HepG2 (cell line): ENCODE data around the gene CSTB. TPM values are rescaled to one million over a fixed set of nuclear protein-coding genes. Genes with fewer than 3 reads are reported as not detected.

Source experiments
- ATF4 ChIP-seq, 2 experiments: fragments of 450-650 bp in 1 of 2; sonication (generic) in 1 of 2; formaldehyde crosslinking; IDR thresholded peaks; 2 replicates each; pipeline versions ENCODE4 v1.5.0 to v1.8.0; 2020 to 2022; ENCODE audit warnings: mild to moderate bottlenecking in 1 of 2, missing genetic modification reagents in 1 of 2
- CBX1 ChIP-seq: IDR thresholded peaks from one replicate; pipeline ENCODE4 v1.6.1; 2016; ENCODE audit warnings: antibody characterized with exemption, low read depth
- GABPB1 ChIP-seq: IDR thresholded peaks from 2 replicates; pipeline ENCODE4 v1.6.1; 2016; ENCODE audit warnings: mild to moderate bottlenecking, missing genetic modification reagents, moderate library complexity, missing compliant biosample characterization
- MEF2D ChIP-seq: sonication (generic); formaldehyde crosslinking; IDR thresholded peaks from 2 replicates; pipeline ENCODE4 v1.5.1; 2020; ENCODE audit warnings: mild to moderate bottlenecking, missing genetic modification reagents
- POGK ChIP-seq: sonication (generic); formaldehyde crosslinking; conservative IDR thresholded peaks from 2 replicates; pipeline ENCODE4 v1.8.0; 2022; ENCODE audit warnings: mild to moderate bottlenecking, moderate library complexity, missing genetic modification reagents
- SRY ChIP-seq: sonication (generic); formaldehyde crosslinking; IDR thresholded peaks from 2 replicates; pipeline ENCODE4 v1.8.0; 2022; ENCODE audit warnings: mild to moderate bottlenecking, missing genetic modification reagents
- ZBTB34 ChIP-seq: sonication (generic); formaldehyde crosslinking; IDR thresholded peaks from 2 replicates; pipeline ENCODE4 v1.8.0; 2022; ENCODE audit warnings: mild to moderate bottlenecking, missing genetic modification reagents
- ZKSCAN8 ChIP-seq: IDR thresholded peaks from 2 replicates; pipeline ENCODE4 v1.6.1; 2016; ENCODE audit warnings: borderline replicate concordance, missing genetic modification reagents, missing compliant biosample characterization
- ZNF503 ChIP-seq: sonication (generic); formaldehyde crosslinking; IDR thresholded peaks from 2 replicates; pipeline ENCODE4 v1.4.0; 2020; ENCODE audit warnings: missing genetic modification reagents
- ZNF646 ChIP-seq: sonication (generic); formaldehyde crosslinking; IDR thresholded peaks from 2 replicates; pipeline ENCODE4 v1.9.0; 2021; ENCODE audit warnings: mild to moderate bottlenecking, missing genetic modification reagents
- ZNF720 ChIP-seq: sonication (generic); formaldehyde crosslinking; IDR thresholded peaks from 2 replicates; pipeline ENCODE4 v1.4.0; 2020; ENCODE audit warnings: missing genetic modification reagents
- ZNF784 ChIP-seq: sonication (generic); formaldehyde crosslinking; IDR thresholded peaks from 2 replicates; pipeline ENCODE4 v1.5.1; 2020; ENCODE audit warnings: missing genetic modification reagents, mild to moderate bottlenecking, borderline replicate concordance
- polyA plus RNA-seq, 8 experiments: library from polyadenylated mRNA; depleted of rRNA in 3 of 8; stranded (reverse) in 7 of 8; unstranded in 1 of 8; fragments of >200 nt; fragmentation: Illumina TruSeq in 4 of 8; extraction: Trizol in 4 of 8; gene quantifications; 2 replicates each; pipeline versions ENCODE4 v1.2.1 to v1.2.3, GENCODE V29; 2011 to 2016; ENCODE audit warnings: low read depth in 4 of 8, missing spikeins in 1 of 8, mixed read lengths in 1 of 8; ENCODE audit not compliant: insufficient read depth in 1 of 8
- total RNA-seq, 5 experiments: library from RNA; depleted of rRNA; stranded (reverse); fragments of >200 nt; fragmentation: Illumina TruSeq; extraction: Trizol; gene quantifications; 2 replicates each; pipeline ENCODE4 v1.2.3, GENCODE V29; 2016; ENCODE audit warnings: low read depth in 1 of 5

The CSTB gene
- total and polyA plus RNA-seq, 2 of the 13 experiments (the other 11 are each of a cell fraction or from before 2014, with no cell fraction given) = 11.7 to 94.1 TPM

- TF ChIP-seq POGK (CRISPR knock-in tag) (peak; percentile 71; the same call in 1 of the 2 replicates), MEF2D (CRISPR knock-in tag) (peak; percentile 80; the same call in 1 of the 2 replicates), ZNF720 (CRISPR knock-in tag) (no peak), ATF4 (CRISPR knock-in tag; IDR thresholded peaks at IDR 0.05) (peak in 1 of 2 experiments; percentile 77; a peak in 2 of 4 replicates), ZNF784 (CRISPR knock-in tag) (no peak), ZNF646 (CRISPR knock-in tag) (no peak), ZNF503 (no peak), CBX1 (peak; percentile 79), SRY (CRISPR knock-in tag) (no peak), ZKSCAN8 (CRISPR knock-in tag) (peak; percentile 54; the same call in 1 of the 2 replicates), ZBTB34 (peak; percentile 89), GABPB1 (CRISPR knock-in tag) (peak; percentile 31; the same call in 1 of the 2 replicates)
These were observed 7.1 kb upstream of the CSTB start (continued) for GRCh38 chr21:43783098-43783700.
